ENCODE data around the gene AGTRAP. TPM values are rescaled to one million over a fixed set of nuclear protein-coding genes. Genes with fewer than 3 reads are reported as not detected.

Gene AGTRAP
- total RNA-seq, 2 experiments from 2014 or later: 8.9 to 9.4 TPM

DNA sequence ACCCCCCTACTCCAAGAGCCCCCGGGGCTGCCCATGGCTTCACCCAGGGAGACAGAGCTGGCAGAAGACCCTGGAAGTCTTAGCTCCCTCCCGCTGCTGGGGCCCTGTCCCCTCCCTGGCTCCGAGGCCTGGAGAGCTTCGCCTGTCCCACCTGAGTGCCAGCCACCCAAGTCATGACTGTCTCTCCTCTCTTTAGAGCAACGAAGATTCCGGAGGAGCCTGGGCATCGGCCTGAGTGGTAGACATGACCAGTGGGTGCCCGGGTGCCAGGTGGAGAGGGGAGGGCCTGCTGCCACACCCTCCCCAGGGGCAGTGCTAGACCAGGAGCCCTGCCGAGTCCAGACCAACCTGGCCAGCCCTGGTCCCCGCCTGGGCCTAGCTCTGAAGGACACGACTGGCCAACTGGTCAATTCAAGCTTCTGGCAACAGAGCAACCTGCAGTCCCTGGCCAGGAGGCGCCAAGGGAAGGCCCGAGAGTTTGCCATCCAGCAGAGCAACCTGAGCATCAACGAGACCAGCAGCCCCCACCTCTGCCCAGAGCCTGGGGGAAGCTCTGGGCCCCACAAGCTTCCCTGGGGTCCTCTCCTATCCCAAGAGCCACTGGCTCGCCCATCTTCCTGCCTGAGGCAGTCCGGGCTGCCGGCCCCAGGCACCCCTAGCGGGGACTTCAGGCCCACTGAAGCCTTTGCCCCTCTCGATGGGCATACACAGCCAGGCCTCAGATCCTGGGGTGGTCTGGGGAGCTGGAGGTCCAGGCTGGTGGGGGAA is 29.9 kb downstream of the AGTRAP start:
- Mint-ChIP-seq H3K36me3 (ENCODE audit: low read depth) (no peaks in the 10 kb centered on the region), H3K27ac (no peak overlapping the region), H3K9me3 (no peaks in the 10 kb centered on the region), H3K27me3 (peaks cover 12% of the 10 kb centered on the region), H3K4me3 (no peak overlapping the region), H3K4me1 (ENCODE audit: low read depth) (peaks cover 4% of the 10 kb centered on the region)
- intact Hi-C loops (cut with micrococcal nuclease): no loop called here
- DNase-seq (no peak), ATAC-seq (no peak)
- CTCF ChIA-PET: interaction anchor here (1.2 to 1.5 kb wide), 3 partner anchors 16 to 102 kb away, joined by 3 to 5 read pairs (median 4); partner anchors contain the start of gene FBXO6
- POLR2A ChIA-PET: interaction anchor here (0.7 to 1.7 kb wide), 2 partner anchors 142 to 144 kb away, joined by 3 to 4 read pairs; no protein-coding TSS in a partner anchor
- no peak for TF ChIP-seq CTCF (IDR thresholded peaks at IDR 0.05)

DNA sequence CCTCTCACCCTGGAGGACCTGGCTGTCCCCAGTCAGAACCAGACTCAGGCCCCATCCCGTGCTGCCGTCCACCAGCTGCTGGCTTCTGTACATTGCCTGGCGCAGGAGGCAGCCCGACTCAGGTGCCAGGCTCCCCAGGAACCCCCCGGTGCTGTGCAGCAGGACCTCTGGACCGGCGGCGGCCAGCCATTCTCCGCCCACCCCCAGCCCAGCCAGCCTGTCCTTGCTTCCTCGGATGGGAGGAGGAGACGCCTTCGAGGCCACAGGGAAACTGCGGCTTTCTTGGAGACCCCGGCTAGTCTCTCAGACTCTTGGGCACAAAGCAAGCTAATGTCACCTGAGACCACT is 30.5 kb downstream of the AGTRAP start:
- Mint-ChIP-seq H3K27me3 (peaks cover 10% of the 10 kb centered on the region), H3K4me1 (ENCODE audit: low read depth) (peaks cover 4% of the 10 kb centered on the region), H3K9me3 (no peaks in the 10 kb centered on the region), H3K4me3 (no peak overlapping the region), H3K36me3 (ENCODE audit: low read depth) (no peaks in the 10 kb centered on the region), H3K27ac (no peak overlapping the region)
- intact Hi-C loops (cut with micrococcal nuclease): no loop called here
- CTCF ChIA-PET: interaction anchor here (1.4 kb wide), 1 partner anchor 102 kb away, joined by 5 read pairs; the partner anchor contains the start of gene FBXO6
- POLR2A ChIA-PET: interaction anchor here (0.7 to 1.7 kb wide), 2 partner anchors 142 to 144 kb away, joined by 3 to 4 read pairs; no protein-coding TSS in a partner anchor
- DNase-seq (no peak), ATAC-seq (no peak)
- no peak for TF ChIP-seq CTCF (IDR thresholded peaks at IDR 0.05)

DNA sequence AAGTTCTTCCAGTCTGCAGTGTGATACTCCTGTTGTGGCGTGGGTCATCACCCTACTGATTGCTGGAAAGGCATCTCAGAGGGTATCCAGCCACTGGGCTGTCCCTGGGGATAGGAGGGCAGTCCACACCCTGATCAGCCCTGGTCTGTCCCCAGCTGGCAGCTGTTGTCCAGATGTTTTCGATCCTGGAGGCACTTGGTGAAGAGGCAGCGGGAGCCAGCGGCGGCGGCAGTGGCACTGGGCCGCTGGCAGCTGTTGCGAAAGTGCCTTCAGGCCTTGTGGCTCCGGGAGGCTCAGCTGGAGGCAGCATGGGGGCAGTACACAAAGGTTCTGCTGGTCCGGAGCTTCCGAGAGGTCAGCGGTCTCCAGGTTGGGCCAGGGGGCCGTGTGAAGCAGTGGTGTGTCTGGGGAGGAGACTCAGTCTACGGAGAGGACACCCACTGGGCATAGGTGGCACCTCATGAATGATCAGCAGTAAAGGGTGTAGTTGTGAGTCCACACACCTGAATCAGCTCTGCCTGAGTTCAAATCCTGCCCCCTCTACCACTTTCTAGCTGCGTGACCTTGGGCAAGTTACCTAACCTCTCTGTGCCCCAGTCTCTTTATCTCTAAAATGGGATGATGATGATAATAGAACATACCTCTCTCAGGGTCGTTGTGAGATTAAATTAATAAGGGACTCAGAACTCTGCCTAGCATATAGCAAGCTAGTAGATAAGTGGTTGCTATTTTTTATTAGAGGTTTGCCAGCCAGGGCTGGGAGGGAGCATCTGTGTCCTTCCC is 32.2 kb downstream of the AGTRAP start:
- ChIA-PET CTCF (no interaction called here), POLR2A (no interaction called here)
- H3K36me3 Mint-ChIP-seq (ENCODE audit: low read depth): no peaks in the 10 kb centered on the region

DNA sequence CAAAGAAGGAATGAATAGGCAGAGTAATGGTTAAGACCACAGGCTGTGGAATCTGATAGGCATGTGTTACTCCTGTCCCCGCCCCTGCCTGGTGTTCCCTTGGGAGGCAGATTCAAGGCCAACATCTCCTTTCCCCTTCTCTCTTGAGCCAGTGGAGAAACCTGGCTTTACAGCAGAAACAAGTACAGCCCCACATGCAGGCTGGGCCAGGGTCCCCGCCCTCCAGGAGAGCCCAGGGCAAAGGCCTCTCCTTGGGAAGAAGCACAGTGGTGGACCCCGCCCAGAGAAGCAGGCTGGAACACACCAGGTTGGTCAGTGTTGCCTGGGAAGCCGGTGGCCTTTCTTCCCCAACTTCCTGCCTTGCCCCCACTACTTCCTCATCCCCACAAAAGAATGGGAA is 32.9 kb downstream of the AGTRAP start:
- no peaks in the 10 kb centered on the region for H3K9me3 Mint-ChIP-seq
- H3K4me1 Mint-ChIP-seq (ENCODE audit: low read depth): no peaks in the 10 kb centered on the region
- no peaks in the 10 kb centered on the region for H3K36me3 Mint-ChIP-seq (ENCODE audit: low read depth)
- POLR2A ChIA-PET: no interaction called here
- CTCF ChIA-PET: no interaction called here
- no peaks in the 10 kb centered on the region for H3K27me3 Mint-ChIP-seq
- no peak for TF ChIP-seq CTCF (IDR thresholded peaks at IDR 0.05)
- intact Hi-C loops (cut with micrococcal nuclease): no loop called here
- DNase-seq (no peak), ATAC-seq (no peak)
- no peak overlapping the region for H3K4me3 Mint-ChIP-seq
- no peak overlapping the region for H3K27ac Mint-ChIP-seq

More for the DNA sequence above, 32.2 kb downstream of the AGTRAP start:
- Mint-ChIP-seq H3K4me3 (no peak overlapping the region), H3K9me3 (no peaks in the 10 kb centered on the region), H3K27me3 (peaks cover 4% of the 10 kb centered on the region), H3K4me1 (ENCODE audit: low read depth) (no peaks in the 10 kb centered on the region), H3K27ac (no peak overlapping the region)
- no peak for DNase-seq
- no peak for ATAC-seq
- TF ChIP-seq CTCF (IDR thresholded peaks at IDR 0.05): no peak
- intact Hi-C loops (cut with micrococcal nuclease): no loop called here

- intact Hi-C loops (cut with micrococcal nuclease): no loop called here
- no peaks in the 10 kb centered on the region for H3K4me1 Mint-ChIP-seq (ENCODE audit: low read depth)
- no peaks in the 10 kb centered on the region for H3K27me3 Mint-ChIP-seq
- CTCF ChIA-PET: no interaction called here
- no peak overlapping the region for H3K4me3 Mint-ChIP-seq
- DNase-seq (no peak), ATAC-seq (no peak)
- no peak for TF ChIP-seq CTCF (IDR thresholded peaks at IDR 0.05)
- POLR2A ChIA-PET: no interaction called here
- no peaks in the 10 kb centered on the region for H3K36me3 Mint-ChIP-seq (ENCODE audit: low read depth)
- H3K27ac Mint-ChIP-seq: no peak overlapping the region
- no peaks in the 10 kb centered on the region for H3K9me3 Mint-ChIP-seq
Observed at GRCh38 chr1:11769274-11769673, 33.3 kb downstream of the AGTRAP start.

All from activated CD8-positive, alpha-beta T cell treated with anti-CD3 and anti-CD28 coated beads for 36 hours (primary cell).